SU-DHL-6 (cell line): ENCODE data around the gene GABBR2.

Experiments used
- EZH2phosphoT487 ChIP-seq: fragments of 200-600 bp; sonication (generic), shearing (Covaris generic); conservative IDR thresholded peaks from 2 replicates; pipeline ENCODE4 v1.6.1; 2018; ENCODE audit warnings: mild to moderate bottlenecking, antibody characterized with exemption, low read length, moderate library complexity, mixed read lengths
- TF ChIP-seq, protein P1 (sequence below): fragments of 200-600 bp; sonication (generic); IDR thresholded peaks from one replicate; pipeline ENCODE4 v1.5.1; 2017; ENCODE audit warnings: antibody characterized with exemption, mild to moderate bottlenecking, low read length, moderate library complexity; ENCODE audit not compliant: insufficient read depth, poor library complexity, severe bottlenecking

DNA sequence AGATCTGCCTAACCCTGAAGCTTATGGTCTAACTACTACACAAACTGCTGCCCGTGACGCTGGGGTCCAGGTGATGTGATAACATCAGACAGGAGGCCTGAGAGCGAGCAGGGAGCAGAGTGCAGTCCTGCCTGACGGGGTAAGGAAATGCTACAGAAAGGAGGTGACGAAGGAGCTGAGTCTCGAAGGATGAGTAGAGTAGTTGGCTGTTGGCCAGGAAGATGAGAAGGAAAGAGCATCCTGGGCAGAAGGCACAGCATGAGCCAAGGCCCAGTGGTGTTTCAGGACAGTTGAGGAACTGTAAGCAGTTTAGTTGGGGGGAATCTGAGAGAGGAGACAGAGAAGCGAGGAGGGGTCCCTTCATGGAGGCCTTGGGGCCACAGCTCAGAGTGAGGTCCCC is 317.3 kb downstream of the GABBR2 start:
- TF ChIP-seq EZH2phosphoT487, result no peak
- TF ChIP-seq, protein P1, sequence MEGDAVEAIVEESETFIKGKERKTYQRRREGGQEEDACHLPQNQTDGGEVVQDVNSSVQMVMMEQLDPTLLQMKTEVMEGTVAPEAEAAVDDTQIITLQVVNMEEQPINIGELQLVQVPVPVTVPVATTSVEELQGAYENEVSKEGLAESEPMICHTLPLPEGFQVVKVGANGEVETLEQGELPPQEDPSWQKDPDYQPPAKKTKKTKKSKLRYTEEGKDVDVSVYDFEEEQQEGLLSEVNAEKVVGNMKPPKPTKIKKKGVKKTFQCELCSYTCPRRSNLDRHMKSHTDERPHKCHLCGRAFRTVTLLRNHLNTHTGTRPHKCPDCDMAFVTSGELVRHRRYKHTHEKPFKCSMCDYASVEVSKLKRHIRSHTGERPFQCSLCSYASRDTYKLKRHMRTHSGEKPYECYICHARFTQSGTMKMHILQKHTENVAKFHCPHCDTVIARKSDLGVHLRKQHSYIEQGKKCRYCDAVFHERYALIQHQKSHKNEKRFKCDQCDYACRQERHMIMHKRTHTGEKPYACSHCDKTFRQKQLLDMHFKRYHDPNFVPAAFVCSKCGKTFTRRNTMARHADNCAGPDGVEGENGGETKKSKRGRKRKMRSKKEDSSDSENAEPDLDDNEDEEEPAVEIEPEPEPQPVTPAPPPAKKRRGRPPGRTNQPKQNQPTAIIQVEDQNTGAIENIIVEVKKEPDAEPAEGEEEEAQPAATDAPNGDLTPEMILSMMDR, result no peak
